ENCODE results near the gene MYO7B. TPM values are rescaled to one million over a fixed set of nuclear protein-coding genes. Genes with fewer than 3 reads are reported as not detected.

Gene MYO7B
- total RNA-seq, 1 donor from 2014 or later, result 0.44 TPM

- Histone ChIP-seq H3K9me3 (replicated peaks) (no peaks in the 10 kb centered on the region), H3K27me3 (ENCODE audit: low read depth) (no peaks in the 10 kb centered on the region), H3K36me3 (peaks cover 40% of the 10 kb centered on the region), H3K27ac (replicated peaks) (peak overlapping the region; percentile 94), H3K4me1 (peaks cover 98% of the 10 kb centered on the region), H3K4me3 (no peak overlapping the region)
- intact Hi-C loops (cut with micrococcal nuclease), result no loop called here
- no peak for DNase-seq
- no peak for TF ChIP-seq CTCF (IDR thresholded peaks at IDR 0.05; ENCODE audit: borderline replicate concordance)
These were observed 112.0 kb downstream of the MYO7B start for GRCh38 chr2:127647242-127648190.

DNA sequence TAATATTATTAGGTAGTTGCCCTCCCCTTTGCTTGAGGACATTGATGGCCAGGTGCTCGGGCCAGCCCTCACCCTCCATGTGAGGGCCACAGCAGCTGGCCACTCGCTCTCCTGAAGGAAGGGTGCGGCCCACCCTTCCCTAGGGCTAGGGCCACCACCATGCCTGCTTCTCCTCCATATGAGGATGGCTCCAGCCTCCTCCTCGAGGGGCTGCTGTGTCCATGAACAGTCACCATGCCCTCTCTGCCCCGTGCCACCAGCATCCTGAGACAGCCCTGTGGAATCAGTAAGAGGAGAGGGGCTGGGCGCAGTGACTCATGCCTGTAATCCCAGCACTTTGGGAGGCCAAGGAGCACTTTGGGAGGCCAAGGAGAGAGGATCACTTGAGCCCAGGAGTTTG, 112.8 kb downstream of the MYO7B start:
- no peaks in the 10 kb centered on the region for H3K27me3 ChIP-seq (ENCODE audit: low read depth)
- H3K36me3 ChIP-seq, result peaks cover 43% of the 10 kb centered on the region
- no peaks in the 10 kb centered on the region for H3K9me3 ChIP-seq (replicated peaks)
- H3K27ac ChIP-seq (replicated peaks), result peak overlapping the region; percentile 94
- intact Hi-C loops (cut with micrococcal nuclease), result no loop called here
- H3K4me3 ChIP-seq, result no peak overlapping the region
- no peak for TF ChIP-seq CTCF (IDR thresholded peaks at IDR 0.05; ENCODE audit: borderline replicate concordance)
- DNase-seq, result no peak
- H3K4me1 ChIP-seq, result peaks cover 98% of the 10 kb centered on the region

- DNase-seq, result no peak
- Histone ChIP-seq H3K4me1 (peaks cover 98% of the 10 kb centered on the region), H3K27ac (replicated peaks) (peak overlapping the region; percentile 99), H3K27me3 (ENCODE audit: low read depth) (no peaks in the 10 kb centered on the region), H3K9me3 (replicated peaks) (no peaks in the 10 kb centered on the region), H3K4me3 (no peak overlapping the region), H3K36me3 (peaks cover 47% of the 10 kb centered on the region)
- intact Hi-C loops (cut with micrococcal nuclease), result no loop called here
- no peak for TF ChIP-seq CTCF (IDR thresholded peaks at IDR 0.05; ENCODE audit: borderline replicate concordance)
These were observed 113.7 kb downstream of the MYO7B start for GRCh38 chr2:127649100-127649611.

GRCh38 chr2:127649684-127650040, 114.2 kb downstream of the MYO7B start:
- peaks cover 98% of the 10 kb centered on the region for H3K4me1 ChIP-seq
- no peak overlapping the region for H3K4me3 ChIP-seq
- TF ChIP-seq CTCF (IDR thresholded peaks at IDR 0.05; ENCODE audit: borderline replicate concordance), result peak; percentile 91
- no peaks in the 10 kb centered on the region for H3K27me3 ChIP-seq (ENCODE audit: low read depth)
- H3K27ac ChIP-seq (replicated peaks), result peak overlapping the region; percentile 99
- peaks cover 47% of the 10 kb centered on the region for H3K36me3 ChIP-seq
- no peaks in the 10 kb centered on the region for H3K9me3 ChIP-seq (replicated peaks)
- no peak for DNase-seq
- intact Hi-C loops (cut with micrococcal nuclease), result no loop called here

DNA sequence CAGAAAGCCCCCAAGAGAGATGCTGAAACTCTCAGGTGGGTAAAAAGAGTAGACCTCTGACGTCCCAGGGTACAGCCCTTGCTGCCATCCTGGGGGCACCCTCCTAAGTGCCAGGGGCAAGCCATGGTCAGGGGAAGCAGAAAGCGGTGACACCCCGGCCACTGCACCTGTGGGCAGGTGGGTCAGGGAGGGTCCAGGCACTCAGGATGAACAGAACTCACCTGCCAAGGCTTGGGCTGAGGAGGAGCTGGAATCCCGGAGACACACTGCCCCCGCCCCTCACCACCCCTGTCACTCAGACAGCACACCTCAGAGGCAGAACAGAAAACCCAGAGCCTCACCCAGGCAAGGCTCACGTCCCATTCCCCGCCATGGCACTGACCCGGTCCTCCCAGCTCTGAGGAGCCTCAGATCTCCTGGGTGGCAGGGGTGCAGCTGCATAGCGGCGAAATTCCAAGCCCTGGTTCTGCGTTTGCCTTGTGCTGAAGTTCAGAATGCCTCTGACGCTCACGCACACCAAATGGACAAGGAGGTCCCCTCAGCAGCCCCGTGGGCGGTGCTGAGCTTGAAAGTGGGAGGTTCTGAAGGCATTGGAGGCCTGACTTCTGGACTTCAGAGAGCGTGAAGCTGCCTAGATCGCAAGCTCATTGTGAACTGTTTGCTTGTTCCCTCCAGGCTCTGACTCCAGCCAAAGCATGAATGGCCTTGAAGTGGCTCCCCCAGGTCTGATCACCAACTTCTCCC, 114.7 kb downstream of the MYO7B start:
- intact Hi-C loops (cut with micrococcal nuclease), result no loop called here
- H3K9me3 ChIP-seq (replicated peaks), result no peaks in the 10 kb centered on the region
- H3K27ac ChIP-seq (replicated peaks), result peak overlapping the region; percentile 99
- H3K4me1 ChIP-seq, result peaks cover 98% of the 10 kb centered on the region
- no peaks in the 10 kb centered on the region for H3K27me3 ChIP-seq (ENCODE audit: low read depth)
- peak; percentile 16 for DNase-seq
- TF ChIP-seq CTCF (IDR thresholded peaks at IDR 0.05; ENCODE audit: borderline replicate concordance), result peak; percentile 18
- peaks cover 47% of the 10 kb centered on the region for H3K36me3 ChIP-seq
- H3K4me3 ChIP-seq, result no peak overlapping the region
